HG03066 (cell line): ENCODE data around the gene WDR93.

Source experiments
- ATAC-seq: cut with Tn5 transposase; IDR thresholded peaks from one replicate; pipeline ENCODE4 v1.9.1; 2021; ENCODE audit warnings: low read depth; ENCODE audit not compliant: unreplicated experiment

Gene WDR93

DNA sequence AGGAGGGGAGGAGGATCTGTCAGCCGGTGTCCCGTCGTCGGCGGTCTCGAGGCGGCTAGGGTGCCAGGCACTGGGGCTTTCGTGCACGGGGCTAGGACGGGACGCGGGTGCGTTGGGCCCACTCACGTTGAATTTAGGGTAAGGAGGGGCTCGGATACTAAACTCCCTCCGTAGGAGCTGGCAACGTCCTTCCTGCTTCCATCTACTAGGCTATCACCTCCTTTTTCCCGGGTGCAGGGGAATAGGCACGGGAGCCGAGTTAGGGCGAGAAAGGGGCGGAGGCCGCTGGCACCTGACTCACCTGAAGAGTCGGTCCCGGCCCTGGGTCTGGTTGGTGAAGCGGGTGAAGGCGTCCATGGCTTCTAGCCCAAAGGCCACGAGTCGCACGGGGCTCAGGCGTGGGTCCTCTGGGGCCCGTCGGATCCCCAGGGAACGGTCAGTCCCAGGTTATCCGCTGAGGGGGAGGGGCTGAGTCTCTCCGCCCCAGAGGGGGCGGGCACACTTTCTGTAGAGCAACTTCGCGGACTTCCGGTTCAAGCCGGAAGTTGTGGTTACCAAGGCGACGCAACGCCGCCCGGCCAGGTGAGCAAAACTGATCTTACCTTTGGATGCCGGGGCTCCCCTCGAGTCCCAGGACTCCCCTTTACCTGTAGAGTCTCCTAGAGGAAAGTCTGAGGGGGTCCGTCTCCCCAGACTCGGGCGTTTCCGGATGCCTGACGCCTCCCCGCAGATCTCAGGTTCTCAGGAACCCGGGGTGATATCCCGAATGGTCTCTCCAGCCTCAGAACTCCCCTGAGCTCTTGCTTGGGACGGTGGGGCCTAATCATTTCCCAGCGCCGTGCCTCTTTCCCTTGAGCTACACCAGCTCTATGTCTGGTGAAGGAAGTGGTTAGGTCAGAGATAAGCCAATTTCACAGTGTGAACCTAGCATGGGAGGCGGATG lies at the start of gene WDR93, which contains the start of gene PEX11A:
Gene WDR93 (plus strand): TSS at position 536 of the 943 bp plus-strand sequence. CDS start 10,936 bp downstream, outside the sequence.
Gene PEX11A (minus strand): TSS at position 479 of the 943 bp plus-strand sequence. CDS start 122 bp downstream, at position 357.
- peak; percentile 86 for ATAC-seq

DNA sequence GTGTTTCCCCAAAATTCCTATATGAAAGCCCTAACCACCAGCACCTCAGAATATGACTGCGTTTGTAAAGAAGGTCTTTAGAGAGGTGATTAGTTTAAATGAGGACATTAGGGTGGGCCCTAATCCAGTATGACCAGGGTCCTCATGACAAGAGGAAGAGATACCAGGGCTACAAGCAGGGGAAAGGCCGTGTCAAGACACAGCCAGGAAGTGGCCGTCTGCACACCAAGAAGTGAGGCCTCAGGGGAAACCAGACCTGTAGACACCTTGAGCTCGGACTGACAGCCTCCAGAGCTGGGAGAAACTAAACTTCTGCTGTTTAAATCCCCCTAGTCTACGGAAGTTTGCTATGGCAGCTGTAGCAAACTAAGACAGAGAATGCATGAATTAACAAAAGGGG lies 49.6 kb upstream of the WDR93 start:
- no peak for ATAC-seq

DNA sequence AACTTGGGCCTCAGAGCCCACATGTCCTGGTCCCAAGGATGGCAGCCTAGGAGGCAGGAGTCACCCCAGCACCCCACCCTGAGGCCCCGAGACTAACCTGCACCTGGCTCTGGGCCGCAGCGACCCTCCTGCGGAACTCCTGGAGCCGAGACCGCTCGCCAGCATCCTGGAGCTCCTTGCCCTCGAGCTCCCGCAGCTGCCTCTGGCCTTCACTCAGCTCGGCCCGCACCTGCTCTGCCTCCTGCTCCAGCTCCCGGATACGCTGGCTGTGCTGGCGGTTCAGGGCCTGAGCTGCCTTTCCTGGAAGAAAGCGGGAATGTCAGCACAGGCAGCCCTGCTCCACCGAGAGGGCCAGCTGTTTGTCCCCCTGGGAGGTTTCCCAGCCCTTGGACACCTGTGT lies 48.5 kb upstream of the WDR93 start:
- no peak for ATAC-seq

DNA sequence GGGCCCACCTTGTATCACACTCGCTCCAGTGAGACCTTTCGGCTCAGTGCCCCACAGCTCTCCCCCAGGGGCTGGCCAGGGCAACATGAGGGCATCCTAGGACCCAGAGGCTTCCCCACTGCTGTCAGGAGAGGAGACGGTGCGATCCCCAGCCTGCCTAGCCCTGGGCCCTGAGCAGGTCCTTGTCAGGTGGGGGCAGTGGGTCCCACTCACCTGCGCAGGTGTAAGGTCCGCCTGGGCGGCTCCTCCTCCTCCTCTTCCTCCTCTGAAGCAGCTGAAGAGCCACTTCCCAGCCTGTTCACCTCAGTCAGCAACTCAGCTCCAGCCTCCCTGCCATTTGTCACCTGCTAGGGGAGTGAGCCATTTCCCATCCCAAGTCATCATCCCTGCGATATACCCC lies 44.9 kb upstream of the WDR93 start:
- ATAC-seq: no peak

DNA sequence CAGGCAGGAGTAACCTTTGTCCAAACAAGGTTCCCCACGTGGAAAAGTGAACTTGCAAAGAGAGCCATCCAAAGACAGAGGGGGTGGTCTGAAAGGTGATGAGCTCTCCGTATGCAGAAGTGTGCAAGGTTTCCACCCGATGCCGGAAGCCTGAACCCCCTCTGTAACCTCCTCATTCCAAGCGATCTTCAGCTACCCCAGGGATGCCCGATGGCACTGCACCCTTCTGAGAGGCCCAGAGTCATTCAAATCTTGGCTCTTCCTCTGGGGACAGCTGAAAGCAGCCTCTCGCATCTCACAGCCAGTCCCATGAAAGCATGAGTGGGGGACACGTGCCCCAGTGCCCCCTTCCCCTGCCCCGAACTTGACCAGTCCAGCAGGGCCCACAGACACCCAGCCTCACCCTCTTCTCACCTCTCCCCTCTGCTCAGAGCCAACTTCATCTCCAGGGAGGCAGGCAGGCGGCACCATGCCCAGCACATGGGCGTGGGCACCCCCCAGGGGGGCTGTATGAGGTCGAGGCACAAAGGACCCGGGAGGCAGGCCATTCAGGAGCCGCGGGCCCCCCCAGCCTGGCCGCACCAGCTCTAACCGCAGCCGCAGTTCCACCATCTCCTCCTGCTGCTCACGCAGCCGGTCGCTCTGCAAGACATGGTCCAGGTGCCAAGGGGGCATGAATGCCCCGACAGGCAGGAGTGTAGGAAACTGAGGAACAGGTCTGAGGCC lies 44.0 kb upstream of the WDR93 start:
- no peak for ATAC-seq

DNA sequence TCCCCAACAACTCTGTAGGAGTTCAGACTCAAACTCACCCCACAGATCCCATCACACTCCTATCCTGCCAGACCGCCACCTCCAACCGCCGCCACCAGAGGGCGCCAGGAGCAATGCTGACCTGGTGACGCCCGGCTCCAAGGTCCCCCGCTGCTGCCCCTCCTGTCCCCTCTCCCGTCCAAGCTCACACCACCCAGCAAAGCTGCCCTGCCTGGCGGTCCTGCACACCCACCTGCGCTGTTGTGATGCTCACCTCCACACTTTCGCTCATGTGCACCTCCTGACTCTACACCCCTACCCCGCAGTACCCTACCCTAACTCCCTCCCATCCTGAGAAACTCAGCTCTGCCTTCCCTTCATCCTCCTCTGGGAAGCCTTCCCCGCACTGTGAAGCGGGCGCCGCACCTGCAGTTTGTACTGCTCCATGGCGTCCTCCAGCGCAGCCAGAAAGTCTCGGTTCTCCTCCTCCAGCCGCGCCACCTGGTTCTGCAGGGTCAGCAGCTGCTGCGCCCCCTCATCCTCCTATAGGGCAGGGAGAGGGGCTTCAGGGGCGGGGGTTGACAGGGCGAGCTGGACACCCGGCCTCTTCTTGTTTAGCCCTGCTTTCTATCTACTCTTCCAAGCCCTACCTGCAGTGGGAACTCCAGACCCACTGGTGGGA lies 43.3 kb upstream of the WDR93 start:
- no peak for ATAC-seq

DNA sequence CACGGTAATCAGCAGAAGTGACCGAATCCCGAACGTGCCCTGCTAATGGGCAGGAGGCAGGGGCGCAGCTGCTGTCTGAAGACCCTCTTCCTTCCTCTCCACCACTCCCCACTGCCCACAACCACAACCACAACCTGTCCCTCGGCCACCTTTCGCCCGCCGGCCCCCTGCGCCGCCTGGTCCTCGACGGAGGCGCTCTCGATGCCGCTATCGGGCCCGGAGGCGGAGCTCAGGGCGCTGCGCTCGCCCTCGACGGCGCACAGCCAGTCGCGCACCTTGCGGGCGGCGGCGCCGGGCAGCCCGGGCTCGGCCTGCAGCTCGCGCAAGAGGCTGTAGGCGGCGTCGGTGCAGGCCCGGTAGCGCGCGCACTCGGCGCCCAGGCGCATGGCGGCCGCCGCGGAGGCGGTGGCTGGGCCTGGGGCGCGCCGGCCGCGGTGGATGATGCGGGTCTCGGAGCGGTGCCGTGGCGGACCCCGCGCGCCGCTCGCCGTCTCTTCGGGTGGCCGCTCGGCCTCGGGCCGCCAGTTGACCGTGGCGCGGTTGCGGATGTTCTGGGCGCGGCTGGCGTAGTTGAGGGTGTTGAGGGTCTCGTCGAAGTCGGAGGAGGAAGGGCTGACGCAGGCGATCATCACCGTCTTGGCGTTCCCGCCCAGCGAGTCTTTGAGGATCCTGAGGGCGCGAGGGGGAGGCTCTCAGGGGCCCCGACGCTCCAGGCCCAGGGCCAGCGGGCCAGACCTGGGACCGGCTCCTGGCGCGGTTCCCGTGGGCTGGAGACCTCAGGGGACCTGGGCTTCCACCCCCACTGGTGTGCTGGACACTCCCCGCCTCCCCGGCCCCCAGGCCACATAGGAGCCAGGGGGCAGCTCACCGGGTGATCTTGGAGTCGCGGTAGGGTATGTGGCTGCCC lies 42.3 kb upstream of the WDR93 start:
- ATAC-seq: no peak

DNA sequence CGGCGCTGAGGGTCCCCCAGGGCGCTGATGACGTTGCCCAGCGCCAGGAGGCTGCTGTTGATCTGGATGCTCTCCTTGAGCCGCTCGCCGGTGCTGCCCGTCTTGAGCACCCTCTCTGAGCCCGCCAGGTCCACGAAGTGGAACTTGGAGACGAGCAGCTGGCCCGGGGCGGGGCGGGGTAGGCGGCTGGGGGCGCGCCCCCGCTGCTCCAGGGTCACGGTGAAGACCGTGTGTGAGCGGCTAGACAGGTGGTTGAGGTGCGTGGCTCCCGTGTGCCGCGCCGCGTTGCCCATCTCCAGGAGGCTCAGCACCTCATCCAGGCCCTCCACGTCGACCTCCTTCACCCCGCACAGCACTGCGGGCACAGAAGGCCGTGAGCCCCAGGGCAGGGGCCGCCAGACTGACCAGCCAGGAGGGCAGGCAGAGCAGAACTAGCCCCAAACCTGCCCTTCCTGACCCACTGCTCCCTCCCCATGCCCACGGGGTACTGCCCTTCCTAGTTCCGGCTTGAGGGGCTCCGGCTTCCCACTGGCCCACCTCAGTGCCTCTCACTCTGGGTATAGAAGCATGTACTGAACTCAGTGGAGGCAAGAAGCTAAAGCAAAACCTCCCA lies 41.5 kb upstream of the WDR93 start:
- no peak for ATAC-seq

DNA sequence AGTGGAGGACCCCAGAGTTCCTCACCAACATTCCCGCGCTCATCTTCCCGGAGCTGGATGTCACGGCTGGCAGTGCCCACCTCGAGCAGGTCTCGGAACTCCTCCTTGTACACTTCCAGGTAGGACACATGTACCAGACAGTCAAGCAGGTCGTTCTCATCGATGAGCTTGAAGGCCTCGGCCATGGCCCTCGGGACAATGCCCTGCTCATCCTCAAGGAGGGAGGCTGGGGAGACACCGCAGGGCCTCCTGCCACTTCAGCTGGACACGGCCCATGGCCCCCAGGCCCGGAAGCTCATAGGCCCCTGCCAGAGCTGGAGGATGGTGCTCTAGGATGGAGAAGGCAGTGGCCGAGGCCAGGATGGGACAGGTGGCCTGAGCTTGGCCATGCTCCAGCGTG lies 40.9 kb upstream of the WDR93 start:
- no peak for ATAC-seq

DNA sequence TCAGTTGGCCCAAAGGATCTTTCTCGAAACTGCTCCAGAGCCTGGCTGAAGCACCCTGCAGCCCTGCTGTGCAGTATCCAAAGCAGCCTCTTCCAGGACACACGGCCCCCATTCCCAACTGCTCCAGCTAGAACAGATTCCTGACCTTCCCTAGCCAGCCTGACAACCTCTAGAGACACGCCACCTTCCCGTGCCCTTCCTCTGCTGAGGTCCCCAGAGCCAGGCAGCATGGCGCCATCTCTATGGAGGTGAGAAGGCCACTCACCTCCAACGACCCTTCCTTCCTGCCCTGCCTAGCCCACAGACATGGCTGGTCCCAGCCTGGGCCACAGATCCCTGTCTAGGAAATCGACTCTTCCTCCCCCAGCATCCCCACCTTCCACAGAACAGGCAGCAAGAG lies 38.5 kb upstream of the WDR93 start:
- no peak for ATAC-seq

DNA sequence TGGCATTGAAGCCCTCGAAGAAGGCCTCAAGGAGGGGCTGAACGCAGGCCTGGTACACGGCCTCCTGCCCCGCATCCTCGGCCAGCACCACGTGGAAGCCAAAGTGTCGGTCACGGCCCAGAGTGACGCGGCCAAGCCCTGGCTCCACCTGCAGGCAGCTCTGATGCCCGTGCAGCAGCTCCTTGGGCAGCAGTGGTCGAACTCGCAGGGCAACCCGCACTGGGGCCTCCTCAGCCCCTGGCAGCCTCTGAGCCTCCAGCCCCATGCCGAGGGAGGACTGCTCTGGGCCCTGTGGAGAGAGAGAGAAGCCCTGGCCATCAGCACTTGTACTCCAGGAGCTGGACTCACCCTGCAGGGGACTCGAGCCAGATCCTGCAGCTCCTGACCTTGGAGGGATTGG lies 37.9 kb upstream of the WDR93 start:
- ATAC-seq: no peak

DNA sequence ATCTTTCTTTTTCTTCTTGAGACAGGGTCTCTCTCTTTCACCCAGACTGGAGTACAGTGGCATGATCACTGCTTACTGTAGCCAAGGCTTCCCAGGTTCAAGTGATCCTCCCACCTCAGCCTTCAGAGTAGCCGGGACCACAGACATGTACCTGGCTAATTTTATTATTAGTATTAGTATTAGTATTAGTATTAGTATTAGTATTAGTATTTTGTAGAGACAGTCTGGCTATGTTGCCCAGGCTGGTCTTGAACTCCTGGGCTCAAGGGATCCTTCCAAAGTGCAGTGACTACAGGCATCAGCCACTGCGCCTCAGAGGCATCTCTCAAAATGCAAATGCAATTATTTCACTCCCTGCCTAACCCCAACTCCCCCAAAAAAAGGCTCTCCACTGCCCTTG lies 37.0 kb upstream of the WDR93 start:
- ATAC-seq: no peak

DNA sequence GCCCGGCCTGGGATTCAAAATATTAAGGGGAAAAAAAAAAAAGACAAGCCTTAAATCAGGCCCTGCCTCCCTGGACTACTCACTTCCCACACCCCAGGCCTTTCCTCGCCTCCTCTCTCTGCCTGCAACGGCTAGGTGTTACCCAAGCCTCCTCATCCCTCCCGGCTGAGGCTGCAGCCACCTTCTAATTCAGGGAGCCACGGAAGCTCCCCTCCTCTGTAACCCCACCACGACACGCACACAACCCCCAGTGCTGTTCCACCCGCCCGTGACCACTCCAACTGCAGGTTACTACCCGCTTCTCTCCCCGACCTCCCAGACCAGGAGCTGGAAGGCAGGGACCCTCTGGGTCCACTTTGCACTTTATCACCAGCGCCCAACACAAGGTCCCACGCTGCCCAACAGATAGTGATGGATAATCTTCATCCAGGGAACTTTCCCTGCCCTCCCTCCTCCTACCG lies 36.3 kb upstream of the WDR93 start:
- ATAC-seq: no peak

DNA sequence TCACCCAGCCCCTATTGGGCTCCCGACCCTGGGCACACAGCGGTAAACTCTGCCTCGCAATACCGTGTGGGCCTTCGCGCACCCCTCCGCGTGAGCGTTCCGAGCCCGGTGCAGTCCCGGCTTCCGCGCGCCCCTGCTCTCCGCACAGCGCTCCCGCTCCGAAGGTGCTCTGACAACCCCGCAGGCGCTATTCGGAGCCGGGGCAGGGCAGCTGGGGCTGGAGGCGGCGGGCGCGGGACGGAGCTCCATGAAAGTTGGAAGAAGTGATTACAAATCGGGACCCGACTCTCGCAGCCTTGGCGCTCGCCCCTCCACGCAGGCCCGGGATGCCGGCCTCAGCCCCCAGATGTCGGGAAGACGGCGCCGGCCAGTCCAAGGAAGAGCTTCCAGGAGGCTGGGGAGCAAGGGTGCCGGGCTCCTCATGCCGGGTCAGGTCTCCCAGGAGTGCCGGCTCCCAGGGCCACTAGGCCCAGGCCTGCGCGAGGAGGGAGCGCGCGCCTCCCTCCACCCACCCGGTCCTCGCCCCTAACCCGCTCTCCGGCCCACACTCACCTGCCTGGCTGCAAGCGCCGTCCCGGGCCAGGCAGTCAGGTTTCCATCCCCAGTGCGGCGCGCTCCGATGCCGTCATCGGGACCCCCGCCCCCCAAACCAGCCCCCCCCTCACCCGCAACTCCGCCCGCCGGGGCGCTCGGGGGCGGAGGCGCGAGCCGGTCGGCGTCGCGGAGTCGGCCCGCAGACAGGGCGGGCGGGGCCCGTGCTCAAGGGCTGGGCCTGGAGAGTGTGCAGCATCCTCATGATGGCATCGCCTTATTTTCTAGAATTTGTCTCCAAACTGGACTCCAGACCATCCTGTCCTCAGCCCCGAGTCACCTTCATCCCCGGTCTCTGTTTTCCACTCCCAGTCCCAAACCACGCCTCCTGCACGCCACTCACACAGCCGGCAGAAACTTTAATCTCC lies 35.5 kb upstream of the WDR93 start, which contains the start of gene KIF7:
Gene KIF7 (minus strand): TSS at position 621 of the 959 bp plus-strand sequence. CDS start 2,537 bp downstream, outside the sequence.
- ATAC-seq: no peak

DNA sequence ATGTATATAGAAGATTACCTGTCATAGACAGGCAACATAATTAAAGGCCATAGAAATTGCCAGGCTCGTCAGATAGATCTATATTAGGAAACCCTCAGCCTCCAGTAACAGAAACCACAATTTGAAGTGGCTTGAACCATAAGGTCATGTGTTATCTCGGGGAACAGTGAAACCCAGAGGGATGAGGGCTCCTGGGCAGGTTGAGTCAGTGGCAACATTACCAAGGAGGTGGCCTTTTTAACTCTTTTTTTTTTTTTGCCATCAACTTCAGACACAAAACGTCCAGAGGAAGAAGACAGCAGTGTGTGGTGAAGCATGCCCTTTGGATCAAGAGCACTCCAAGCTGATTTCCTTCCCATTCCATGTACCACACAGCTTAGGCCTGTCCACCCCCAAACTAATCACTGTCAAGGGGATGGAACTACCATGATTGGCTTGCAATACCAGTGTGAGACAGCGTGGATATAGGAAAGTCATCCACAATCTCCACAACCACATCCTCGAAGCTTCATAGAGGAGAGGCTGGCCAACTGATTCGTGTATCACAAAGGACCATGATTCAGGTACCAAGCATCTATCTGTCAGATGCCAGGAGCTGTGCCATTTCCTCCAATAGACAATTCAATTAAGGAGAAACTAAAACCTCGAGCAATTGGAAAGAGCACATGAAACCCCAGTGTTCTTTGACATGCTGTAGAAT lies 34.3 kb upstream of the WDR93 start:
- ATAC-seq: no peak

DNA sequence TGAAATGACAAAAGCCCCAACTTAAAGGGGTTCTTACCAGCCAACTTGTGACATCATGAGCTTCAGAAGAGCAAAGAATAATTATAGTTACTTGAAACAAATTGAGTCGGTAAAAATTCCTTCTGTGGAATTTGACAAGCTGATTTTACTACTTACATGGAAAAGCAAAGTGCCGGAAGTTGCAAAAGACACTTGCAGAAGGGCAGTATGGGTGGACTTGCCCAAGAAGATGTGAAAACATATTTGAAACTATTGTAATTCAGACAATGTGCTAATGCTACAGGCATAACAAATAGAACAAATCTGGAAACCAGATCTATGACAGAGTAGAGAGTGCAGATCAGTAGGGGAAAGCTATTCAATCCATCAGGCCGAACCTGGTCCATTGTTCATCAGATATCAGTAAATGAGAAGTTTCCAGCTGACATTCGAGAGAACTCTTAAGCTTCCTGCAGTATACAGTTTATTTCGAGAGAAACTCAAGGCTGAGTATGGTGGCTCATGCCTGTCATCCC lies 32.9 kb upstream of the WDR93 start:
- ATAC-seq: no peak

DNA sequence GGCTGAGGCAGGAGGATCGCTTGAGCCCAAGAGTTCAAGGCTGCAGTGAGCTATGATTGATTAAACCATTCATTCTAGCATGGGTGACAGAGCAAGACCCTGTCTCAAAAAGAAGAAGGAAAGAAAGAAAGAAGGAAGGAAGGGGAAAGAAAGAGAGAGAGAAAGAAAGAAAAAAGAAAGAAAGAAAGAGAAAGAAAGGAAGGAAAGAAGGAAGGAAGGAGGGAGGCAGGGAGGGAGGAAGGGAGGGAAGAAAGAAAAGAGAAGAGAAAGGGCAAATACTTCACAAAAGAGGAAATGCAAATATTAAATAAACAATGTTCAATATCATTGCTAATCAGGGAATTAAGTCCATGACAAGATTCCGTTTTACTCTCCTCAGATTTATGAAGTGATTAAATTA lies 31.3 kb upstream of the WDR93 start:
- no peak for ATAC-seq
